GM12878 (cell line): Measurements from ENCODE around the gene GPAT2. TPM values are rescaled to one million over a fixed set of nuclear protein-coding genes. Genes with fewer than 3 reads are reported as not detected.
"Not testable (repeated sequence)": the region's sequence is repeated elsewhere in the genome, so short reads cannot be mapped to it uniquely, and the experiment has no call there.

Source experiments
- ATAC-seq: fragments of 200-7000 bp; cut with Tn5 transposase; 3 replicates; pipeline ENCODE4 v1.9.1; 2020; ENCODE audit warnings: mild to moderate bottlenecking, moderate library complexity
- BruUV-seq: library from RNA; stranded (reverse); fragments of 400-500 nt; replicated peaks from 2 replicates; lab custom pipeline; 2021; lab: Mats Ljungman, UMichigan
- CTCF ChIA-PET: fragments of 300-600 bp; sonication (Branson Sonifier 250); formaldehyde crosslinking; extraction: SDS; loops from one replicate; lab custom pipeline; 2021; ENCODE audit warnings: inconsistent platforms; lab: Yijun Ruan, JAX
- POLR2A ChIA-PET: fragments of 350-600 bp; formaldehyde crosslinking; extraction: SDS; loops from one replicate; lab custom pipeline; 2021; ENCODE audit warnings: inconsistent platforms; lab: Charles Lee
- RAD21 ChIA-PET: fragments of 300-600 bp; sonication (Branson Sonifier 250); formaldehyde crosslinking; loops from one replicate; lab custom pipeline; 2023; ENCODE audit warnings: antibody characterized with exemption; ENCODE audit not compliant: unreplicated experiment; lab: Charles Lee
- SMC1A ChIA-PET: fragments of 300-600 bp; sonication (Branson Sonifier 250); formaldehyde crosslinking; loops from one replicate; lab custom pipeline; 2023; ENCODE audit not compliant: unreplicated experiment, uncharacterized antibody; lab: Charles Lee
- DNase-seq: peaks from one replicate; pipeline ENCODE4 v3.0.0-alpha.2; 2011; ENCODE audit warnings: low read depth, low spot score
- FAIRE-seq: peaks from 3 replicates; lab custom pipeline; 2011; peaks lifted over from hg19 to GRCh38; lab: Jason Lieb, UNC
- H2AFZ ChIP-seq: 2 replicates; pipeline ENCODE4 v1.6.0; 2011; ENCODE audit warnings: low read depth, low read length, control low read depth; ENCODE audit not compliant: control insufficient read depth
- H3K27ac ChIP-seq: 2 replicates; pipeline ENCODE4 v1.5.1; 2011; ENCODE audit warnings: control low read depth; ENCODE audit not compliant: control insufficient read depth, insufficient read depth
- H3K27me3 ChIP-seq, 2 experiments: replicated peaks in 1 of 2; 2 replicates each; pipeline versions ENCODE4 v1.6.0 to v1.6.1; 2011; ENCODE audit warnings: low read length in 1 of 2; ENCODE audit not compliant: control insufficient read depth in 2 of 2, insufficient read depth in 2 of 2
- H3K36me3 ChIP-seq, 2 experiments: 2 replicates each; pipeline ENCODE4 v1.5.1; 2011; ENCODE audit warnings: low read length in 1 of 2; ENCODE audit not compliant: control insufficient read depth in 2 of 2, insufficient read depth in 2 of 2
- H3K4me1 ChIP-seq: 2 replicates; pipeline ENCODE4 v1.6.1; 2011; ENCODE audit warnings: mild to moderate bottlenecking, low read length, moderate library complexity, mixed read lengths; ENCODE audit not compliant: control insufficient read depth, insufficient read depth
- H3K4me2 ChIP-seq: 2 replicates; pipeline ENCODE4 v1.6.0; 2011; ENCODE audit warnings: control low read depth; ENCODE audit not compliant: control insufficient read depth, insufficient read depth
- H3K4me3 ChIP-seq: fragments of 200-600 bp; sonication (generic); 2 replicates; pipeline ENCODE4 v1.5.1; 2016
- H3K79me2 ChIP-seq: 2 replicates; pipeline ENCODE4 v1.6.0; 2011; ENCODE audit warnings: low read length; ENCODE audit not compliant: control insufficient read depth, insufficient read depth
- H3K9ac ChIP-seq: 2 replicates; pipeline ENCODE4 v1.8.0; 2011; ENCODE audit warnings: low read length, control low read depth, mixed read lengths; ENCODE audit not compliant: control insufficient read depth, insufficient read depth
- H3K9me3 ChIP-seq: replicated peaks from 3 replicates; pipeline ENCODE4 v1.5.1; 2011; ENCODE audit warnings: mild to moderate bottlenecking, low read length; ENCODE audit not compliant: control insufficient read depth, insufficient read depth
- H4K20me1 ChIP-seq: 2 replicates; pipeline ENCODE4 v1.6.0; 2011; ENCODE audit not compliant: control insufficient read depth, insufficient read depth
- RAD51 ChIP-seq: fragments of 450-650 bp; IDR thresholded peaks from 2 replicates; pipeline ENCODE4 v1.6.1; 2016; ENCODE audit warnings: moderate library complexity, mild to moderate bottlenecking, inconsistent platforms
- WGBS: methylation state at CpG from one replicate; pipeline ENCODE4 v1.1.6; 2016; ENCODE audit warnings: low lambda C conversion rate; ENCODE audit not compliant: insufficient replicate concordance, insufficient coverage; ENCODE audit errors: missing lambda C conversion rate; 5-methylcytosine and 5-hydroxymethylcytosine counted together
- in situ Hi-C: fragments of 300-500 bp; cut with MboI; formaldehyde crosslinking; loops from 9 replicates; pipeline ENCODE4 v1.14.3; 2018; ENCODE audit warnings: mixed read lengths
- intact Hi-C: fragments of 100-400 bp; cut with micrococcal nuclease; formaldehyde crosslinking; loops from one replicate; pipeline ENCODE4 v1.14.2; 2022; ENCODE audit not compliant: unreplicated experiment
- polyA plus RNA-seq, 11 experiments: library from polyadenylated mRNA; depleted of rRNA in 4 of 11; unstranded in 6 of 11; stranded (reverse) in 5 of 11; fragments of >200 nt; fragmentation: Nextera tagmentation in 4 of 11; fragmentation: Illumina TruSeq in 1 of 11; extraction: Ambion mirVana in 4 of 11; extraction: Trizol in 1 of 11; gene quantifications; 1 replicate in 1 of 11; 2 replicates in 10 of 11; pipeline versions ENCODE4 v1.2.1 to v1.2.3, GENCODE V29; 2011 to 2016; ENCODE audit warnings: inconsistent platforms in 2 of 11, missing spikeins in 2 of 11, low read depth in 1 of 11
- total RNA-seq, 4 experiments: library from RNA; depleted of rRNA in 3 of 4; stranded (reverse); fragments of >200 nt in 3 of 4; fragmentation: Illumina TruSeq in 1 of 4; extraction: Trizol in 1 of 4; gene quantifications; 2 replicates each; pipeline versions ENCODE4 v1.2.1 to v1.2.3, GENCODE V29; 2013 to 2021

GPAT2 gene
- total and polyA plus RNA-seq, 10 of the 15 experiments (the other 5 are each of a cell fraction or from before 2014, with no cell fraction given), result 0.04 to 0.05 TPM; not detected in 8

DNA sequence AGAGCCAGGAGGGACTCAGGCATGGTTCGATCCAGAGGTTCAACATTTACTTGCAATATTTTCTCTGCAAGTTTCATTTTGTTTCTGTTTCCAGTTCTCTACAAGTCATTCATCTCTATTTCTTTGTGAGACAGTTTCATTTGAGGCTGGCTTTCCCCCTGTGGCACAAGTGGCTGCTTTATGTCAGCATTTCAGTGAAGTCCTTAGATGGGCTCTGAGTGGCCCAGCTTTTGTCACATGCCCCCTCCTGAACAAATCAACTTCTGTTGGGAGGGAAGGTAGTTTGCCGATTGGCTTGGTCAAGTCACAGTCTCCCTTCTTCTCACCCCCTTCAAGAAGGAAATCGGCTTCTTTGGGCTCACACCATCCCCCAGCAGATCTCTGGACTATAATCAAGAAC lies 17.9 kb upstream of the GPAT2 start:
- BruUV-seq, H4K20me1 ChIP-seq, RAD21 ChIA-PET, H3K79me2 ChIP-seq, H3K36me3 ChIP-seq, H3K9ac ChIP-seq, FAIRE-seq, CTCF ChIA-PET, DNase-seq, H3K4me3 ChIP-seq, H2AFZ ChIP-seq, H3K4me2 ChIP-seq, H3K4me1 ChIP-seq, SMC1A ChIA-PET, H3K27ac ChIP-seq, H3K9me3 ChIP-seq, POLR2A ChIA-PET, H3K27me3 ChIP-seq, intact Hi-C loops: not testable (repeated sequence)
- WGBS, result 40% methylated on average over 1 of the region's 3 CpGs
- in situ Hi-C loops, result loop anchor here (25.0 kb wide), 1 partner anchor 1960 kb away; no protein-coding TSS in a partner anchor
- ATAC-seq, result peak; percentile 84
- TF ChIP-seq RAD51, result peak; percentile 61; the same call in 1 of the 2 replicates

DNA sequence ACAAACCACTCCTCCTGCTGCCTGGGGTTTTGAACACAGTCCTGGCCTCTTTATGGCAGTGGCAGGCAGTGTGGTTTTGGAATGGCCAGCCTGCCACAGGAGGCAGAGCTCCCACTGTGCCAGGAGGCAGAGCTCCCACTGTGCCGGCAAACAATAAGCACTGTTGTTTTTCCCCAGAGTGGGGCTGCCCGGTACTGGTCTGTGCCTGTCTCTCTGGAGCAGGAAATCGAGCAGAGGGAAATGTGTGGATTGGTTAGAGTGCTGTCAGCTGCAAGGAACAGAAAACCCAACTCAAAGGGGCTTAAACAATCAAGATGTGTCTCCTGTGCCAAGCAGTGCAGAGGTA lies 15.2 kb upstream of the GPAT2 start:
- H3K4me1 ChIP-seq, CTCF ChIA-PET, DNase-seq, intact Hi-C loops, RAD21 ChIA-PET, H2AFZ ChIP-seq, H3K9ac ChIP-seq, FAIRE-seq, H3K79me2 ChIP-seq, H3K9me3 ChIP-seq, ATAC-seq, H4K20me1 ChIP-seq, H3K27me3 ChIP-seq, H3K4me2 ChIP-seq, POLR2A ChIA-PET, H3K4me3 ChIP-seq, H3K27ac ChIP-seq, H3K36me3 ChIP-seq, BruUV-seq, SMC1A ChIA-PET: not testable (repeated sequence)
- in situ Hi-C loops, result loop anchor here (25.0 kb wide), 1 partner anchor 1962 kb away; no protein-coding TSS in a partner anchor
- WGBS, result no CpG with 5 or more reads among the region's 3 CpGs

DNA sequence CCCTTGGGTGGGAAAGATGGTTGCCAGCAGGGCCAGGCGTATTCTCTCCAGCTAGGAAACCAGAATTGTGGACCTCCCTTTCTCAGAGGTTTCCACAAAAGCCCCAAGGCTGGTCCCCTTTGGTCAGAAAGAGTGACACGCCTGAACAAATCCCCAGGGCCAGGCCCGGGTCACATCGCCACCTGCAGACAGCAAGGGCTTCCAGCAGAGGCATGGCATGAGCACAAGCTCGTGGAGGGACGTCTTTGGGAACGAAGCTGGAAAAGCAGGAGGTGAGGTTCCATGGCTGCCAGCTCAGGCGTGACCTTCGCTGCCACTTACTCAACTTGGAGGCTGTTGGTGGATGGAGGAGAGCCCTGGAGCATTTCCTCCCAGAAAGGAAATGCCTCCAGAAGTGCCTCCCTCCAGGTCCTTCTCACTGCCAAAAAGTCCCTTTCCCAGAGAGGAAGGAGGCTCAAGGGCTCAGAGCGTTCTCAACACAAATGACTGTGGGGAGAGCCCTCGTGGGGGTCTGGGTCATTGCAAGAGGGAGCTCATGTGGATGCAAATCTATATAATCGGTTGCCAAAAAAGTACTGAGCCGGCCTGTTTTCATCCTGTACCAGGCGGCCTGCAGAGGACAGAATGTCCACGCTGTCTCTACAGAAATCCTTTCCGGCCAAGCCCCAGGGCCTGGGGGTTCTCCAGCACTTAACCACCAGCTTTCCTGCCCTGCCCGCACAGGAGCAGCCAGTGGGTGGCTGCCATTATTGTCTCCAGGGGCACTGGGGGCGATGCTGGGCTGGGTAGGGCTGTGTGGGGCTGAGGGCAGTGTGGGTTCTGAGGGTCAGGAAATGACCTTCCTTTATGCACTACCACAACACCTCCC lies 14.6 kb upstream of the GPAT2 start:
- FAIRE-seq, BruUV-seq, POLR2A ChIA-PET, H3K4me2 ChIP-seq, RAD21 ChIA-PET, H3K36me3 ChIP-seq, H2AFZ ChIP-seq, H3K79me2 ChIP-seq, in situ Hi-C loops, intact Hi-C loops, H3K9me3 ChIP-seq, SMC1A ChIA-PET, H3K9ac ChIP-seq, H4K20me1 ChIP-seq, CTCF ChIA-PET, H3K4me1 ChIP-seq, H3K4me3 ChIP-seq, DNase-seq, H3K27me3 ChIP-seq, H3K27ac ChIP-seq: not testable (repeated sequence)
- 15% methylated on average over 9 of the region's 18 CpGs for WGBS
- peak; percentile 76 for ATAC-seq

DNA sequence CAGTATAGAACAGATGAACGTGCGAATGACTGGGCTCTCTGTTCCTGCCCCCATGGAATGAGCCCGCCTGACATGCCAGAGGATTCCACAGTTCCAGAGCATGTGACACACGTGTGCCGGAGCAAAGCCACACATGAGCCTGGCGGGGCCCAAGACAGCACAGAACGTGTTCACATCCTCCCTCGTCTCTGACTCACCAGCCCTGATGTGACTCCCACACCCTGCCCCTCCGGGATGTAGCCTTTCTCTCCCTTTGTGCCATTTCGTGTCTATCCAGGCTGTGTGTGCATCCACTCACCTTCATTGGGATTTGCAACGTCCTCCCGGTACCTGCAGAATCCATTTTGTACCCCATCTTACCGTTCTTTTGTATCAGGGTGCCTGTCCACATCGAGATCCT lies 838 bp upstream of the GPAT2 start:
- SMC1A ChIA-PET, ATAC-seq, H3K27me3 ChIP-seq, H3K27ac ChIP-seq, BruUV-seq, DNase-seq, H3K9me3 ChIP-seq, RAD21 ChIA-PET, H3K4me2 ChIP-seq, in situ Hi-C loops, intact Hi-C loops, FAIRE-seq, H3K4me1 ChIP-seq, POLR2A ChIA-PET, H2AFZ ChIP-seq, H3K36me3 ChIP-seq, CTCF ChIA-PET, H3K4me3 ChIP-seq, H3K9ac ChIP-seq, H3K79me2 ChIP-seq, H4K20me1 ChIP-seq: not testable (repeated sequence)
- WGBS, result no CpG with 5 or more reads among the region's 14 CpGs
